KMS-11 (cell line): Measurements from ENCODE around the gene RASGRP2.

Source experiments
- H2AFZ ChIP-seq: fragments of 200-600 bp; sonication (generic); 2 replicates; pipeline ENCODE4 v1.6.1; 2016; ENCODE audit warnings: antibody characterized with exemption, mixed run types, low read depth
- H3K27ac ChIP-seq: fragments of 200-600 bp; sonication (generic); 2 replicates; pipeline ENCODE4 v1.6.1; 2016; ENCODE audit warnings: mild to moderate bottlenecking, mixed run types
- H3K27me3 ChIP-seq: fragments of 200-600 bp; sonication (generic); 2 replicates; pipeline ENCODE4 v1.6.1; 2017; ENCODE audit warnings: mild to moderate bottlenecking, low read depth, mixed run types, moderate library complexity; ENCODE audit not compliant: insufficient read depth
- H3K36me3 ChIP-seq: fragments of 200-600 bp; sonication (generic); 2 replicates; pipeline ENCODE4 v1.6.1; 2017; ENCODE audit warnings: mild to moderate bottlenecking, mixed run types; ENCODE audit not compliant: insufficient read depth
- H3K4me1 ChIP-seq: fragments of 200-600 bp; sonication (generic); 2 replicates; pipeline ENCODE4 v1.6.1; 2016; ENCODE audit warnings: mild to moderate bottlenecking, low read depth, mixed run types; ENCODE audit not compliant: poor library complexity, severe bottlenecking
- H3K4me2 ChIP-seq: fragments of 200-600 bp; sonication (generic); 2 replicates; pipeline ENCODE4 v1.7.0; 2016; ENCODE audit warnings: mild to moderate bottlenecking, mixed run types
- H3K4me3 ChIP-seq: fragments of 200-600 bp; sonication (generic); IDR thresholded peaks from 2 replicates; pipeline ENCODE4 v1.6.1; 2017; ENCODE audit warnings: low read depth, low read length, mixed read lengths; ENCODE audit not compliant: insufficient read depth
- H3K79me2 ChIP-seq: fragments of 200-600 bp; sonication (generic); 2 replicates; pipeline ENCODE4 v1.6.1; 2016; ENCODE audit warnings: low read depth, mixed run types; ENCODE audit not compliant: insufficient read depth
- H3K9ac ChIP-seq: fragments of 200-600 bp; sonication (generic); 2 replicates; pipeline ENCODE4 v1.6.1; 2016; ENCODE audit warnings: mild to moderate bottlenecking, mixed run types
- H4K20me1 ChIP-seq: fragments of 200-600 bp; sonication (generic); 2 replicates; pipeline ENCODE4 v1.6.1; 2016; ENCODE audit warnings: mild to moderate bottlenecking, mixed run types; ENCODE audit not compliant: insufficient read depth
- CTCF ChIP-seq: fragments of 200-600 bp; sonication (generic); conservative IDR thresholded peaks from 2 replicates; pipeline ENCODE4 v1.6.1; 2017; ENCODE audit warnings: low read depth, mild to moderate bottlenecking, antibody characterized with exemption, low read length, moderate library complexity, mixed read lengths

RASGRP2 gene

GRCh38 chr11:64753019-64753379 is 9.1 kb upstream of the RASGRP2 start:
- Histone ChIP-seq H3K36me3 (no peaks in the 10 kb centered on the region), H3K4me1 (peaks cover 16% of the 10 kb centered on the region), H3K4me3 (no peak overlapping the region), H3K27me3 (no peaks in the 10 kb centered on the region), H3K27ac (no peak overlapping the region), H3K79me2 (no peaks in the 10 kb centered on the region), H3K4me2 (no peak overlapping the region), H3K9ac (no peak overlapping the region), H2AFZ (no peak overlapping the region), H4K20me1 (no peaks in the 10 kb centered on the region)
- no peak for TF ChIP-seq CTCF

- Histone ChIP-seq H3K4me2 (no peak overlapping the region), H3K9ac (no peak overlapping the region)
These were observed 8.4 kb upstream of the RASGRP2 start for GRCh38 chr11:64752175-64752970.

GRCh38 chr11:64751580-64751979 is 7.6 kb upstream of the RASGRP2 start:
- TF ChIP-seq CTCF = no peak
- no peak overlapping the region for H3K4me2 ChIP-seq
- H3K27ac ChIP-seq = no peak overlapping the region

More at GRCh38 chr11:64752175-64752970, 8.4 kb upstream of the RASGRP2 start:
- TF ChIP-seq CTCF = no peak
- Histone ChIP-seq H3K27ac (no peak overlapping the region), H3K4me3 (no peak overlapping the region), H4K20me1 (no peaks in the 10 kb centered on the region), H3K27me3 (no peaks in the 10 kb centered on the region), H3K36me3 (no peaks in the 10 kb centered on the region), H3K4me1 (peaks cover 16% of the 10 kb centered on the region), H3K79me2 (no peaks in the 10 kb centered on the region), H2AFZ (no peak overlapping the region)

GRCh38 chr11:64751136-64751535 is 7.2 kb upstream of the RASGRP2 start:
- no peak overlapping the region for H2AFZ ChIP-seq
- H3K36me3 ChIP-seq = no peaks in the 10 kb centered on the region
- peaks cover 5% of the 10 kb centered on the region for H3K4me1 ChIP-seq
- no peaks in the 10 kb centered on the region for H4K20me1 ChIP-seq
- H3K27me3 ChIP-seq = no peaks in the 10 kb centered on the region
- no peak overlapping the region for H3K4me3 ChIP-seq
- H3K79me2 ChIP-seq = no peaks in the 10 kb centered on the region
- no peak overlapping the region for H3K9ac ChIP-seq
- no peak overlapping the region for H3K4me2 ChIP-seq
- TF ChIP-seq CTCF = no peak
- H3K27ac ChIP-seq = no peak overlapping the region

More at GRCh38 chr11:64751580-64751979, 7.6 kb upstream of the RASGRP2 start:
- H3K4me1 ChIP-seq = peaks cover 10% of the 10 kb centered on the region
- H3K9ac ChIP-seq = no peak overlapping the region
- H4K20me1 ChIP-seq = no peaks in the 10 kb centered on the region
- no peak overlapping the region for H2AFZ ChIP-seq
- no peak overlapping the region for H3K4me3 ChIP-seq
- H3K79me2 ChIP-seq = no peaks in the 10 kb centered on the region
- no peaks in the 10 kb centered on the region for H3K27me3 ChIP-seq
- no peaks in the 10 kb centered on the region for H3K36me3 ChIP-seq
